NCI-H146 treated with DMSO at 0.1 percent for 48 hours (cell line): ENCODE results near the gene PPIL6.
A peak's percentile ranks its signal among the peaks of the same experiment; 100 is the strongest.
"Not testable (repeated sequence)": the region's sequence is repeated elsewhere in the genome, so short reads cannot be mapped to it uniquely, and the experiment has no call there.

Experiments used
- DNase-seq: peaks from one replicate; lab custom pipeline; 2025; ENCODE audit not compliant: unreplicated experiment; lab: John Stamatoyannopoulos, UW

The PPIL6 gene

GRCh38 chr6:109369728-109370127 is 70.7 kb downstream of the PPIL6 start:
- no peak for DNase-seq

DNA sequence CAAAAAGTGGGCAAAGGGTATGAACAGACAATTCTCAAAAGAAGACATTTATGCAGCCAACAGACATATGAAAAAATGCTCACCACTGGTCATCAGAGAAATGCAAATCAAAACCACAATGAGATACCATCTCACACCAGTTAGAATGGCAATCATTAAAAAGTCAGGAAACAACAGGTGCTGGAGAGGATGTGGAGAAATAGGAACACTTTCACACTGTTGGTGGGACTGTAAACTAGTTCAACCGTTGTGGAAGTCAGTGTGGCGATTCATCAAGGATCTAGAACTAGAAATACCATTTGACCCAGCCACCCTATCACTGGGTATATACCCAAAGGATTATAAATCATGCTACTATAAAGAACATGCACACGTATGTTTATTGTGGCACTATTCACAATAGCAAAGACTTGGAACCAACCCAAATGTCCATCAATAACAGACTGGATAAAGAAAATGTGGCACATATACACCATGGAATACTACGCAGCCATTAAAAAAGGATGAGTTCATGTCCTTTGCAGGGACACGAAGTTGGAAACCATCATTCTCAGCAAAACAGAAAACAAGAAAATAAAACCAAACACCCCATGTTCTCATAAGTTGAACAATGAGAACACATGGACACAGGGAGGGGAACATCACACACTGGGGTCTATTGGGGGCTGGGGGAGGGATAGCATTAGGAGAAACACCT is 75.9 kb downstream of the PPIL6 start:
- DNase-seq: not testable (repeated sequence)

DNA sequence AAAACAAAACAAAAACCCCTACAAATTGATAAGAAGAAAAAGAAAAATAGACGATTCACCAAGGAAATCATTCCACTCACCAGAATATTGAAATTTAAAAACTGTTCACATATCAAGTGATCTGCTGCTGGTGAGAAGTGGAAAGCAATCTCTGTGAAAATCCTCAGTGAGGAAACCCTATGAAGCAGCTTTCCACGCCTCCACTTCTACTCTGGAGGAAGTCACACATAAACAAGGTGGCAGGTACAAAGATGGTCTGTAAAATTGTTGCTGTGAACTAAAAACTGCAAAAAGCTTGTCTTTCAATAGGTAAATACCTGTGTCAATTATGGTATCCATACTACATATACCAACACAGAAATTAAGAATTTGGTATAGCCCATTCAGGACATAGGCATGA is 76.7 kb downstream of the PPIL6 start:
- no peak for DNase-seq

DNA sequence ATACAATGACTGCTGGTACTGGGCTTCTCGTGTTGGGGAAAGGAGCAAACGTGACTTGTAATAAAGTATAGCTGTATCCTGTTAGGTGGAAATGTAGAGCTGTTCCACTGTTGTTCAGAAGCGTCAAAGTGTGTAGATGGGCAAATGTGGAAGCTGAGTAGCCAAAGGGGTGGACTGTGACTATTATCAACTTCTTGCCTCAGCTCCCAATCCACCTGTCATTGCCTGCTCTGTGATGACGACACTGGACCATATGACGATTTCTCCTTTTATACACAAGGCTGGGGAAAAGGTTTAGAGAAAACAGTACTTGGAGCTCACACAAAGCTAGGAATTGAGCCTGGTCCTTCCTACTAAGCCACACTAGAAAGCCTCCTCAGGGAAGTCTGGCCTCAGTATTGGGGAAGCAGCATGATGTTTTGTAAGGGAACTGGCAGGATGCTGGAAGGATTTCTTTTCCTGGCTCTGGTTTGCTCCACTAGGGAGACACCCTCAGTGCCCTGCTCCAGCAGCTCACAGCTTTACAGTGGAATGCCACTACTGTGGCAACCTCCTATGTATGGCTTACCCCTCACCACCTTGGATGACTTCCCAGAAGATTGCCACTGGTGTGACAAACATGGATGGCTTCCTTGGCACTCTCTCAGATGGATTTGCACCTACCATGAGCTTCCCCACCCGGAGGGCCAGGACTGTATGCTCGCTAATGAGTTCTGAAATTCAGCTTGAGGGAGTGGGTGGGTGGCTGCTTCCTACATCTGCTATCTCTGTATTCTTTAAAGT is 78.1 kb downstream of the PPIL6 start:
- DNase-seq: no peak

- no peak for DNase-seq
Observed at GRCh38 chr6:109360791-109361190, 79.6 kb downstream of the PPIL6 start.

DNA sequence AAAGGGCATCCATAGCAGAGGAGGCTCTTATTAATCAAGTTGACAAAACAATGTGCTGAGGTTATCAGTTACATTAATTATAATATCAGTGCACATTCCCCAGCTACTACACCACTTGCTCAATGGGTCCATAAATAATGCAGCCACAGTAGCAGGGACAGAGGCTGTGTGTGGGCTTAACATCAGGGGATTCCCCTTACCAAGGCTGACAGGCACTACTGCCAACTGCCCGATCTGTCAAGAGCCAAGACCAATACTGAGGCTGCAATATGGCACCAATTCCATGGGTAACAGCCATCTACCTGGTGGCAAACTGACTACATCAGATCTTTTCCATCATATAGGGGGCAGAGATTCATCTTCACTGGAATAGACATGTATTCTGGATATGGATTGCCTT is 80.1 kb downstream of the PPIL6 start:
- no peak for DNase-seq

DNA sequence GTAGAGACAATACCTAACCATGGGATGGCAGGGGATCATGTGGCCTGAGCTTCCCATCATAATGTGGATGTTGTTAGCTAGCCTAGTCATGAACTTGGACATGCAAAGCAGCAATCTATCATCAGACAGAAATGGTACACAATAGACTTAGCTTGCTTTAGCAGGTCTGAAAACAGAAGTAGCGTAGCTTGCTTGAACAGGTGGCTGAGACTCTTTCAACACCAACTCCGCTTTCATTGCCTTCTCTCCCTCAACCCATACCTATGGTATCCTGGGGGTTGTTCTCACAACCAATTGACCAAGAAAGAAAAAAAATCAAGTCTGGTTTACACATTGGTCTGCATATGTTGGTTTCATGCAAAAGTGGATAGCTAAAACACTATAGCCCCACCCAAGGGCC is 81.2 kb downstream of the PPIL6 start:
- DNase-seq: no peak

DNA sequence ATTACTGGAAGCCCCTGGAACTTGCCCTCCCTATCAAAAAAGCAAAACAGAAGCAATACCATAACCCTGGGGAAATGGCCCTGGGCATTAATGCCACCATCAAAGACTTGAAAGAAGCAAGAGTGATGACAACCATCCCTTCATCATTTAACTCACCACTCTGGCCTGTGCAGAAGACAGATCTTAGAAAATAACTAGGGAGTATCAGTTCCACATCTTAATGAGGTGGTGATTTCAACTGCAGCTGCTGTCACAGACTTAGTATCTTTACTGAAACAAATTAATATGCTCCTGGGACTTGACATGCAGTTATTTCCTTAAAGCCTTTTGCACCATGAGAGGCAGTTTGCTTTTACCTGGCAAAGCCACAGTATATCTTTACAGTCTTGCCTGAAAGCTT is 82.2 kb downstream of the PPIL6 start:
- no peak for DNase-seq

- DNase-seq: no peak
Observed at GRCh38 chr6:109356237-109356636, 84.2 kb downstream of the PPIL6 start.

- no peak for DNase-seq
Observed at GRCh38 chr6:109351231-109352130, 88.9 kb downstream of the PPIL6 start.

GRCh38 chr6:109349419-109349987 is 90.9 kb downstream of the PPIL6 start:
- DNase-seq: peak; percentile 25

DNA sequence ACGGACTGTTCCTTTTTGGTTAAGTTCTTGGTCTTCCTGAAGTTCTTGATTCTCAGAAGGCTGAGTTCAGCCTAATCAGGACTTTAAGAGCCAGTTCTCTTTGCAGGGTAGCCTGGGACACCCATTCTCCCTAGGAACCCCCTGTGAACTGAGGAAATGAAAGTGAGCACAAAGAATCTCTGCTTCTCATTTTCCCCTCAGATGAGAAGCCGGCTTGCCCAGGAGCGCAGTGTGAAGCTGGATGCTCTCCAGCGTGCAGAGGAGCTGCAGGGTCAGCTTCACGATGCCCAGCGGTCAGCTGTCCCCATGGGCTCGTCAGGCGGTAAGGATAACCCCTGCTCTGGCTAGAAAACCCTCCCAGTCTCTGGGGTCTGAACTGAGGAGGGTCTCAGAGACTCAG is 92.2 kb downstream of the PPIL6 start:
- DNase-seq: no peak

GRCh38 chr6:109347779-109348178 is 92.6 kb downstream of the PPIL6 start:
- no peak for DNase-seq

DNA sequence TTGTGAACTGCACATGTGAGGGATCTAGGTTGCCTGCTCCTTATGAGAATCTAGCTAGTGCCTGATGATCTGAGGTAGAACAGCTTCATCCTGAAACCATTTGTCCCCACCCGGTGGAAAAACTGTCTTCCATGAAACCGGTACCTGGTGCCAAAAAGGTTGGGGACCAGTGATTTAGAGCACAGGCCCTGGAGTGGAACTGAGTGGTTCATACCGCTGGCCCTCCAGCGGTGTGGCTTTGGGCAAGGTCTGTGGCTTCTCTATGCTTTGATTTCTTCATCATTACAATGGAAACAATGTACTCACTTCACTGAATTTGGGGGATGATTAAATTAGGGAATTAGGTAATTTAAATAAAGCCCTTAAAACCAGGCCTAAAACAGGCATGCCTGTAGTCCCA is 94.4 kb downstream of the PPIL6 start:
- DNase-seq: no peak

GRCh38 chr6:109344226-109344625 is 96.2 kb downstream of the PPIL6 start:
- no peak for DNase-seq

GRCh38 chr6:109343518-109343917 is 96.9 kb downstream of the PPIL6 start:
- DNase-seq: no peak

DNA sequence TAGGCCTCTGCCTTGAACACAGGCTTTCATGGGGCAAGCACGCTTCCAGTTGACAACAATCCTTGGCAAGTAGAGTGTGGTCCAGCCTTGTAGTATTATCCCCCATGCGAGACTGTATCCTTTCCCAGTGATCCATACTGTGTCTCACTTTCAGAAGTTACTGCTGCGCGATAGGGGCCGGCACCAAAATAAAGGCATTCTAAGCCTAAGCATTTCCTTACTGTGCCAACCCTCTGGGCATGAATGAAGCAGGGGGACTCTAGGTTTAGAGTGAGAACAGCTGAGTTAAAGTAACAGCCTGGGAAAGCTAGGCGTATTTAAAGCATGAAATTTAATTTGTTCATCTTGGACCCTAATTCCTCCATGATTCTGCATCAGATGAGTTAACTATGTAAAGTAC is 97.5 kb downstream of the PPIL6 start:
- DNase-seq: no peak

GRCh38 chr6:109342506-109342905 is 97.9 kb downstream of the PPIL6 start:
- no peak for DNase-seq

DNA sequence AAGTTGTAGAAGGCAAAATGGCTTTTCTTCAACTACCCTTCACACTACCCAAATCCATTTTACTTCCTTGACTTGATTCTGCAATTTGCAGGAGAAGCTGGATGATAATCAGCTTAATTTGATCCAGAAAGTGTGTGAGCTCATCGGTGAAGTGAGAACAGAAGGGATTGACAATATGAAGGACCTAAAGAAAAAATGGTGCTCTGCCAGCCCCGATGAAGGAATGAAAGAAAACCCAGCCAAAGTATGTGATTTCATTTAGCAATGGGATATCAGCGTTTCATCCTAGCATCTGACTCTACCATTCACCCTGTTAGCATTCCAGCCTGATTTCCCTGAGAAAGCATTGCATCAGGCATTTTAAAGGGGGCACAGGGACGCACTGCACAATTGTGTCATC is 99.6 kb downstream of the PPIL6 start:
- no peak for DNase-seq
